Fibroblast of skin of abdomen (primary cell): ENCODE measurements around the gene GTSE1. TPM values are rescaled to one million over a fixed set of nuclear protein-coding genes. Genes with fewer than 3 reads are reported as not detected.
A peak's percentile ranks its signal among the peaks of the same experiment; 100 is the strongest.
"Not testable (repeated sequence)": the region's sequence is repeated elsewhere in the genome, so short reads cannot be mapped to it uniquely, and the experiment has no call there.

Source experiments
- DNase-seq: peaks from one replicate; pipeline ENCODE4 v3.0.0-alpha.2; 2013
- polyA plus RNA-seq, 2 experiments: library from polyadenylated mRNA; unstranded; fragments of 120-200 nt; gene quantifications; one replicate each; pipeline ENCODE4 v1.2.1, GENCODE V29; 2013; ENCODE audit not compliant: insufficient read length in 2 of 2

The GTSE1 gene
- 16.6 TPM for polyA plus RNA-seq (2013, experiment 1 of 2; ENCODE audit: insufficient read length)
- 17.6 TPM for polyA plus RNA-seq (2013, experiment 2 of 2; ENCODE audit: insufficient read length)

GRCh38 chr22:46296257-46297150, at the start of gene GTSE1:
Gene GTSE1 (plus strand): TSS chr22:46296870. CDS start chr22:46297401, 531 bp downstream.
- peak; percentile 97 for DNase-seq

- no peak for DNase-seq
Measured at GRCh38 chr22:46247443-46247975, 49.2 kb upstream of the GTSE1 start.

- DNase-seq, result peak; percentile 82
Measured at GRCh38 chr22:46250035-46250782, 46.5 kb upstream of the GTSE1 start, which contains the start of gene CDPF1. Gene CDPF1 (minus strand): TSS chr22:46250293. CDS start chr22:46248284, 2,009 bp downstream.

- DNase-seq, result no peak
Measured at GRCh38 chr22:46250783-46251125, 45.9 kb upstream of the GTSE1 start.

- DNase-seq, result no peak
Measured at GRCh38 chr22:46251266-46251665, 45.4 kb upstream of the GTSE1 start.

GRCh38 chr22:46251816-46252380, 44.8 kb upstream of the GTSE1 start:
- no peak for DNase-seq

GRCh38 chr22:46256358-46256958, 40.2 kb upstream of the GTSE1 start:
- DNase-seq, result no peak

- no peak for DNase-seq
Measured at GRCh38 chr22:46259374-46259773, 37.3 kb upstream of the GTSE1 start.

GRCh38 chr22:46260038-46260437, 36.6 kb upstream of the GTSE1 start:
- DNase-seq, result no peak

GRCh38 chr22:46262449-46263215, 34.0 kb upstream of the GTSE1 start:
- peak; percentile 28 for DNase-seq

- DNase-seq, result no peak
Measured at GRCh38 chr22:46263216-46263590, 33.5 kb upstream of the GTSE1 start, which contains the start of gene PKDREJ. Gene PKDREJ (minus strand): TSS chr22:46263343. CDS start chr22:46263322, 21 bp downstream.

- DNase-seq, result not testable (repeated sequence)
Measured at GRCh38 chr22:46264520-46264919, 32.1 kb upstream of the GTSE1 start.

- DNase-seq, result not testable (repeated sequence)
Measured at GRCh38 chr22:46265627-46266026, 31.0 kb upstream of the GTSE1 start.

GRCh38 chr22:46267431-46268279, 29.0 kb upstream of the GTSE1 start, which contains the start of gene TTC38:
Gene TTC38 (plus strand): TSS chr22:46268008. CDS start chr22:46268040, 32 bp downstream.
- DNase-seq, result peak; percentile 77

GRCh38 chr22:46269564-46269963, 27.1 kb upstream of the GTSE1 start:
- DNase-seq, result no peak

- no peak for DNase-seq
Measured at GRCh38 chr22:46272196-46272595, 24.5 kb upstream of the GTSE1 start.

- DNase-seq, result no peak
Measured at GRCh38 chr22:46272762-46273431, 23.8 kb upstream of the GTSE1 start.

GRCh38 chr22:46273432-46274148, 23.1 kb upstream of the GTSE1 start:
- DNase-seq, result no peak

GRCh38 chr22:46274381-46274780, 22.3 kb upstream of the GTSE1 start:
- DNase-seq, result no peak
